ENCODE results near the gene KCNQ1.

The KCNQ1 gene

GRCh38 chr11:2521081-2521732, 76.4 kb downstream of the KCNQ1 start:
- TF ChIP-seq CTCF (IDR thresholded peaks at IDR 0.05; ENCODE audit: low read depth, low read length), result no peak

GRCh38 chr11:2521733-2522630, 77.2 kb downstream of the KCNQ1 start:
- no peak overlapping the region for H3K4me3 ChIP-seq (ENCODE audit: low read depth, low read length)

More at GRCh38 chr11:2521081-2521732, 76.4 kb downstream of the KCNQ1 start:
- H3K4me3 ChIP-seq (ENCODE audit: low read depth, low read length), result no peak overlapping the region

GRCh38 chr11:2522631-2523255, 77.9 kb downstream of the KCNQ1 start:
- no peak for TF ChIP-seq CTCF (IDR thresholded peaks at IDR 0.05; ENCODE audit: low read depth, low read length)
- no peak overlapping the region for H3K4me3 ChIP-seq (ENCODE audit: low read depth, low read length)

More at GRCh38 chr11:2521733-2522630, 77.2 kb downstream of the KCNQ1 start:
- TF ChIP-seq CTCF (IDR thresholded peaks at IDR 0.05; ENCODE audit: low read depth, low read length), result no peak

GRCh38 chr11:2523821-2524391, 79.1 kb downstream of the KCNQ1 start:
- TF ChIP-seq CTCF (IDR thresholded peaks at IDR 0.05; ENCODE audit: low read depth, low read length), result no peak
- no peak overlapping the region for H3K4me3 ChIP-seq (ENCODE audit: low read depth, low read length)

- TF ChIP-seq CTCF (IDR thresholded peaks at IDR 0.05; ENCODE audit: low read depth, low read length), result no peak
- H3K4me3 ChIP-seq (ENCODE audit: low read depth, low read length), result no peak overlapping the region
Observed at GRCh38 chr11:2524446-2525165, 79.8 kb downstream of the KCNQ1 start.

- no peak overlapping the region for H3K4me3 ChIP-seq (ENCODE audit: low read depth, low read length)
- no peak for TF ChIP-seq CTCF (IDR thresholded peaks at IDR 0.05; ENCODE audit: low read depth, low read length)
Observed at GRCh38 chr11:2525166-2525861, 80.5 kb downstream of the KCNQ1 start.
